Endothelial cell of umbilical vein (primary cell): Measurements from ENCODE around the gene SNPH. TPM values are rescaled to one million over a fixed set of nuclear protein-coding genes. Genes with fewer than 3 reads are reported as not detected.

Source experiments
- BruUV-seq: library from RNA; stranded (reverse); fragments of 400-500 nt; replicated peaks from 2 replicates; lab custom pipeline; 2021; lab: Mats Ljungman, UMichigan
- CTCF ChIA-PET: fragments of 300-600, 350-600 bp; sonication (Branson Sonifier 250); formaldehyde crosslinking; loops from one replicate; lab custom pipeline; 2021; ENCODE audit warnings: antibody characterized with exemption, inconsistent platforms; lab: Charles Lee
- POLR2A ChIA-PET: fragments of 300-600, 350-600 bp; sonication (Branson Sonifier 250); formaldehyde crosslinking; loops from one replicate; lab custom pipeline; 2021; ENCODE audit warnings: antibody characterized with exemption, inconsistent platforms; lab: Charles Lee
- DNase-seq: peaks from one replicate; pipeline ENCODE4 v3.0.0-alpha.2; 2011; ENCODE audit warnings: low read depth, low spot score
- FAIRE-seq: peaks from 2 replicates; lab custom pipeline; 2011; peaks lifted over from hg19 to GRCh38; lab: Jason Lieb, UNC
- H2AFZ ChIP-seq: 2 replicates; pipeline ENCODE4 v1.6.0; 2012; ENCODE audit warnings: low read depth, low read length, control low read depth, inconsistent platforms
- H3K27ac ChIP-seq: 2 replicates; pipeline ENCODE4 v1.5.1; 2011; ENCODE audit warnings: low read depth, mild to moderate bottlenecking, control low read depth, low read length, moderate library complexity; ENCODE audit not compliant: insufficient read depth
- H3K27me3 ChIP-seq, 2 experiments: 2 replicates each; pipeline versions ENCODE4 v1.6.0 to v1.6.1; 2011; ENCODE audit warnings: low read length in 2 of 2, mixed read lengths in 1 of 2; ENCODE audit not compliant: control insufficient read depth in 2 of 2, insufficient read depth in 2 of 2
- H3K36me3 ChIP-seq, 2 experiments: 2 replicates in 1 of 2; 3 replicates in 1 of 2; pipeline ENCODE4 v1.5.1; 2011; ENCODE audit warnings: low read length in 2 of 2, mild to moderate bottlenecking in 1 of 2, moderate library complexity in 1 of 2; ENCODE audit not compliant: control insufficient read depth in 2 of 2, insufficient read depth in 2 of 2; ENCODE audit errors: extremely low read depth in 1 of 2
- H3K4me1 ChIP-seq: 3 replicates; pipeline ENCODE4 v1.5.1; 2011; ENCODE audit warnings: mild to moderate bottlenecking, low read length; ENCODE audit not compliant: control insufficient read depth, insufficient read depth; ENCODE audit errors: extremely low read depth
- H3K4me2 ChIP-seq: 2 replicates; pipeline ENCODE4 v1.6.1; 2011; ENCODE audit warnings: low read length, control low read depth, mixed read lengths; ENCODE audit not compliant: insufficient read depth
- H3K4me3 ChIP-seq, 3 experiments: fragments of 200-600 bp in 1 of 3; sonication (generic), shearing (Covaris generic) in 1 of 3; replicated peaks in 1 of 3; 2 replicates each; pipeline ENCODE4 v1.5.1; 2011 to 2016; ENCODE audit warnings: control low read depth in 3 of 3, low read length in 3 of 3, mild to moderate bottlenecking in 2 of 3, inconsistent platforms in 1 of 3, low read depth in 1 of 3, moderate library complexity in 1 of 3; ENCODE audit not compliant: insufficient read depth in 1 of 3
- H3K79me2 ChIP-seq: 2 replicates; pipeline ENCODE4 v1.6.0; 2012; ENCODE audit warnings: low read length, inconsistent platforms; ENCODE audit not compliant: control insufficient read depth, insufficient read depth
- H3K9ac ChIP-seq: replicated peaks from 2 replicates; pipeline ENCODE3; 2011; ENCODE audit warnings: low read length, control low read depth; ENCODE audit not compliant: insufficient read depth; ENCODE audit errors: extremely low read depth
- H3K9me1 ChIP-seq: replicated peaks from 3 replicates; pipeline ENCODE4 v1.6.0; 2011; ENCODE audit warnings: mild to moderate bottlenecking, low read length; ENCODE audit not compliant: control insufficient read depth, insufficient read depth; ENCODE audit errors: extremely low read depth
- H3K9me3 ChIP-seq: replicated peaks from 2 replicates; pipeline ENCODE4 v1.5.1; 2012; ENCODE audit warnings: low read length, inconsistent platforms; ENCODE audit not compliant: control insufficient read depth, insufficient read depth
- H4K20me1 ChIP-seq: replicated peaks from 2 replicates; pipeline ENCODE3; 2011; ENCODE audit warnings: mild to moderate bottlenecking, low read length; ENCODE audit not compliant: control insufficient read depth, insufficient read depth; ENCODE audit errors: extremely low read depth
- EZH2 ChIP-seq: IDR thresholded peaks from 2 replicates; pipeline ENCODE4 v1.6.1; 2012; ENCODE audit warnings: borderline replicate concordance, low read depth, mild to moderate bottlenecking, moderate library complexity, low read length, inconsistent platforms; ENCODE audit not compliant: severe bottlenecking
- FOS ChIP-seq: IDR thresholded peaks from 2 replicates; pipeline ENCODE4 v1.6.1; 2011; ENCODE audit warnings: mild to moderate bottlenecking, low read length, moderate library complexity, borderline replicate concordance; ENCODE audit not compliant: insufficient read depth
- GATA2 ChIP-seq: IDR thresholded peaks from 2 replicates; pipeline ENCODE4 v1.7.0; 2011; ENCODE audit warnings: low read depth, mild to moderate bottlenecking, moderate library complexity, mixed read lengths, low read length; ENCODE audit not compliant: insufficient read length, insufficient read depth
- MAX ChIP-seq: IDR thresholded peaks from 2 replicates; pipeline ENCODE4 v1.6.1; 2011; ENCODE audit not compliant: insufficient read depth, insufficient read length
- MYC ChIP-seq: IDR thresholded peaks from one replicate; pipeline ENCODE4 v1.6.1; 2011; ENCODE audit warnings: mild to moderate bottlenecking, low read depth, low read length
- POLR2AphosphoS5 ChIP-seq: IDR thresholded peaks from 2 replicates; pipeline ENCODE4 v1.6.1; 2012; ENCODE audit warnings: low read depth, mild to moderate bottlenecking, control low read depth, low read length, moderate library complexity; ENCODE audit not compliant: insufficient read depth
- dilution Hi-C: fragments of 300-500 bp; cut with MboI; formaldehyde crosslinking; loops from one replicate; pipeline ENCODE4 v1.15.0; 2019; ENCODE audit warnings: low sequenced_read_pairs; ENCODE audit not compliant: extremely low pct_ligation_motif_present
- intact Hi-C: fragments of 100-400 bp; cut with micrococcal nuclease; formaldehyde crosslinking; loops from one replicate; pipeline ENCODE4 v1.10.0; 2022
- polyA plus RNA-seq, 4 experiments: library from polyadenylated mRNA; depleted of rRNA in 3 of 4; stranded (reverse) in 3 of 4; unstranded in 1 of 4; fragments of >200 nt; gene quantifications; 2 replicates each; pipeline versions ENCODE4 v1.2.1 to v1.2.3, GENCODE V29; 2011 to 2012; ENCODE audit warnings: missing spikeins in 1 of 4
- total RNA-seq: library from RNA; stranded (reverse); gene quantifications from 2 replicates; pipeline ENCODE4 v1.2.3, GENCODE V29; 2021

The SNPH gene
- total and polyA plus RNA-seq, 2 donors (not counting 3 experiments of a cell fraction or from before 2014, with no cell fraction given): 2.3 to 5.5 TPM

- POLR2A ChIA-PET: no interaction called here
- intact Hi-C loops: no loop called here
- Histone ChIP-seq H3K4me1 (peaks cover 12% of the 10 kb centered on the region), H3K4me3 (no peak overlapping the region), H4K20me1 (no peaks in the 10 kb centered on the region), H3K9me3 (no peaks in the 10 kb centered on the region), H3K27me3 (no peaks in the 10 kb centered on the region), H3K9me1 (no peaks in the 10 kb centered on the region), H3K36me3 (no peaks in the 10 kb centered on the region), H3K4me2 (no peak overlapping the region), H3K9ac (no peak overlapping the region), H3K79me2 (no peaks in the 10 kb centered on the region), H2AFZ (no peak overlapping the region), H3K27ac (no peak overlapping the region)
- TF ChIP-seq FOS: no peak
- TF ChIP-seq MAX: no peak
- no peak for TF ChIP-seq MYC
- TF ChIP-seq EZH2: no peak
- CTCF ChIA-PET: no interaction called here
- no TSS peak for BruUV-seq
- dilution Hi-C loops: no loop called here
- FAIRE-seq (no peak), DNase-seq (no peak)
Measured at GRCh38 chr20:1296922-1297321, 30.8 kb downstream of the SNPH start.

DNA sequence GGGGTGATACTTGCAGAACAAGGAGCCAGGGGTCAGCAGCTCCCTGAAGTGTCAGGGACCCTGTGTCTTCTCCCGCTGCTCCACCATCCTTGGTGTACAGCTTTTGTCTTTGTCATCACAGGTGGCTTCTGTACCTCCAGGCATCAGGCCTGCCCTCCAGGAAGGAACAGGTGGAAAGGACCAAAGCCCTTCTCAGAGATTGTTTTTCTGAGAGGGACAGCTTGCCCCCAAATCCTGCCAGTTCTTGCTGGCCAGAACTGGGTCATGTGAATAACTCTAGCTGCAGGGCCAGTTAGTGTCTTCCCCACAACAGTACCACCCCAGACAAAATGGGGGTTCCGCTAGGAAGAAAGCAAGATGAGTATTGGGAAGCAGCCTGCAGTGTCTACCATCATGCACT, 31.4 kb downstream of the SNPH start:
- no peak overlapping the region for H3K4me2 ChIP-seq
- no peaks in the 10 kb centered on the region for H4K20me1 ChIP-seq
- no peak for FAIRE-seq
- BruUV-seq: no TSS peak
- dilution Hi-C loops: no loop called here
- H3K36me3 ChIP-seq: no peaks in the 10 kb centered on the region
- H3K27me3 ChIP-seq: no peaks in the 10 kb centered on the region
- no peaks in the 10 kb centered on the region for H3K9me3 ChIP-seq
- intact Hi-C loops: no loop called here
- no peaks in the 10 kb centered on the region for H3K79me2 ChIP-seq
- POLR2A ChIA-PET: no interaction called here
- peaks cover 12% of the 10 kb centered on the region for H3K4me1 ChIP-seq
- H2AFZ ChIP-seq: no peak overlapping the region
- H3K9ac ChIP-seq: no peak overlapping the region
- no peak overlapping the region for H3K4me3 ChIP-seq
- TF ChIP-seq GATA2 (no peak), MAX (no peak), POLR2AphosphoS5 (no peak)
- no peak for DNase-seq
- no peaks in the 10 kb centered on the region for H3K9me1 ChIP-seq
- CTCF ChIA-PET: no interaction called here
- H3K27ac ChIP-seq: no peak overlapping the region
